Measurements from ENCODE around the gene TMEM234.

GRCh38 chr1:32250893-32251716, 29.0 kb upstream of the TMEM234 start, which contains the start of gene LCK:
- TF ChIP-seq ZC3H10 (CRISPR knock-in tag; IDR thresholded peaks at IDR 0.05) (no peak), ARNTL (CRISPR knock-in tag; IDR thresholded peaks at IDR 0.05; ENCODE audit: borderline replicate concordance, low read depth) (no peak), PATZ1 (CRISPR knock-in tag; IDR thresholded peaks at IDR 0.05; ENCODE audit: borderline replicate concordance) (no peak), TCF4 (CRISPR knock-in tag; IDR thresholded peaks at IDR 0.05; ENCODE audit: borderline replicate concordance) (no peak), GLIS3 (CRISPR knock-in tag; IDR thresholded peaks at IDR 0.05) (no peak), OSR1 (CRISPR knock-in tag; IDR thresholded peaks at IDR 0.05) (no peak), CSRNP3 (CRISPR knock-in tag; IDR thresholded peaks at IDR 0.05) (no peak), ZNF70 (CRISPR knock-in tag; IDR thresholded peaks at IDR 0.05) (no peak), ESRRG (CRISPR knock-in tag; IDR thresholded peaks at IDR 0.05) (no peak)
- TF ChIP-seq, protein P1, sequence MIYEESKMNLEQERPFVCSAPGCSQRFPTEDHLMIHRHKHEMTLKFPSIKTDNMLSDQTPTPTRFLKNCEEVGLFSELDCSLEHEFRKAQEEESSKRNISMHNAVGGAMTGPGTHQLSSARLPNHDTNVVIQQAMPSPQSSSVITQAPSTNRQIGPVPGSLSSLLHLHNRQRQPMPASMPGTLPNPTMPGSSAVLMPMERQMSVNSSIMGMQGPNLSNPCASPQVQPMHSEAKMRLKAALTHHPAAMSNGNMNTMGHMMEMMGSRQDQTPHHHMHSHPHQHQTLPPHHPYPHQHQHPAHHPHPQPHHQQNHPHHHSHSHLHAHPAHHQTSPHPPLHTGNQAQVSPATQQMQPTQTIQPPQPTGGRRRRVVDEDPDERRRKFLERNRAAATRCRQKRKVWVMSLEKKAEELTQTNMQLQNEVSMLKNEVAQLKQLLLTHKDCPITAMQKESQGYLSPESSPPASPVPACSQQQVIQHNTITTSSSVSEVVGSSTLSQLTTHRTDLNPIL (CRISPR knock-in tag; IDR thresholded peaks at IDR 0.05; ENCODE audit: low read depth), result no peak

Data from SK-N-SH treated with all-trans-retinoic acid at 6 μM for 48 hours (cell line).